ENCODE measurements around the gene MEI4. TPM values are rescaled to one million over a fixed set of nuclear protein-coding genes. Genes with fewer than 3 reads are reported as not detected.

MEI4 gene
- total RNA-seq, 4 donors from 2014 or later = 0.09 TPM; not detected in 3

- DNase-seq (ENCODE audit: low spot score) = no peak
- ATAC-seq (ENCODE audit: low FRiP score) = no peak
Observed at GRCh38 chr6:77876300-77876699, 223.5 kb downstream of the MEI4 start.

GRCh38 chr6:77879527-77879926, 226.7 kb downstream of the MEI4 start:
- ATAC-seq (ENCODE audit: low FRiP score) = no peak
- no peak for TF ChIP-seq CTCF (IDR thresholded peaks at IDR 0.05)
- DNase-seq (ENCODE audit: low spot score) = no peak

More at GRCh38 chr6:77876300-77876699, 223.5 kb downstream of the MEI4 start:
- TF ChIP-seq CTCF (IDR thresholded peaks at IDR 0.05) = no peak

- no peak for TF ChIP-seq CTCF (IDR thresholded peaks at IDR 0.05)
- ATAC-seq (ENCODE audit: low FRiP score) = no peak
- DNase-seq (ENCODE audit: low spot score) = no peak
Observed at GRCh38 chr6:77880501-77880900, 227.7 kb downstream of the MEI4 start.

GRCh38 chr6:77883851-77884250, 231.0 kb downstream of the MEI4 start:
- DNase-seq (ENCODE audit: low spot score) = no peak
- ATAC-seq (ENCODE audit: low FRiP score) = no peak
- TF ChIP-seq CTCF (IDR thresholded peaks at IDR 0.05) = no peak

- no peak for DNase-seq (ENCODE audit: low spot score)
- TF ChIP-seq CTCF (IDR thresholded peaks at IDR 0.05) = no peak
- ATAC-seq (ENCODE audit: low FRiP score) = no peak
Observed at GRCh38 chr6:77893391-77893790, 240.6 kb downstream of the MEI4 start.

- no peak for ATAC-seq (ENCODE audit: low FRiP score)
- TF ChIP-seq CTCF (IDR thresholded peaks at IDR 0.05) = no peak
- no peak for DNase-seq (ENCODE audit: low spot score)
Observed at GRCh38 chr6:77906070-77906469, 253.2 kb downstream of the MEI4 start.

GRCh38 chr6:77910826-77911225, 258.0 kb downstream of the MEI4 start:
- no peak for TF ChIP-seq CTCF (IDR thresholded peaks at IDR 0.05)
- DNase-seq (ENCODE audit: low spot score) = no peak
- no peak for ATAC-seq (ENCODE audit: low FRiP score)
